Fibroblast of the aortic adventitia (primary cell): ENCODE measurements around the gene HMGN4. TPM values are rescaled to one million over a fixed set of nuclear protein-coding genes. Genes with fewer than 3 reads are reported as not detected.
"Not testable (repeated sequence)": the region's sequence is repeated elsewhere in the genome, so short reads cannot be mapped to it uniquely, and the experiment has no call there.

ENCODE experiments used
- DNase-seq: peaks from one replicate; pipeline ENCODE4 v3.0.0-alpha.2; 2010; ENCODE audit warnings: low read depth
- H3K4me3 ChIP-seq: 2 replicates; pipeline ENCODE4 v1.5.1; 2011; ENCODE audit warnings: low read depth, mild to moderate bottlenecking, control low read depth, low read length, moderate library complexity
- total RNA-seq: library from RNA; depleted of rRNA; stranded (reverse); fragments of >200 nt; gene quantifications from 2 replicates; pipeline ENCODE4 v1.2.3, GENCODE V29; 2012; ENCODE audit warnings: low replicate concordance
- TF ChIP-seq, protein P1 (sequence below): IDR thresholded peaks from 2 replicates; pipeline ENCODE4 v1.5.1; 2011; ENCODE audit warnings: mild to moderate bottlenecking, low read length, control low read depth, inconsistent platforms; ENCODE audit not compliant: insufficient read depth

The HMGN4 gene
- total RNA-seq, 1 donor: 50.3 TPM

DNA sequence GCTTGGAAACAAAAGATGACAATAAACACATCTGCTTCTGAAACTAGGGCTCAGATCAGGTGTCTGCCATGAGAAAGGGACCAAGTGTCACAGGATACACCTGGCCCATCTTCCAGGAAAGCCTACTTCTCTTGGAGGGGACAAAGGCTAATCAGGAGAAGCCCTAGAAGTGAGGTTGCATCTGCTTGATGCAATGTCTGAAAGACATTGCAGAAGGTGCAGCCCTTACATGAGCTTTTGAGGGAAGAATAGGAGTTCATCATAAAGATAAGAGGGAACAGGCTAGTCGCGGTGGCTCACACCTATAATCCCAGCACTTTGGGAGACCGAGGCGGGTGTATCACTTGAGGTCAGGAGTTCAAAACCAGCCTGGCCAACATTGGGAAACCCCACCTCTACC is 40.6 kb upstream of the HMGN4 start:
- no peak for DNase-seq
- H3K4me3 ChIP-seq: no peak overlapping the region
- TF ChIP-seq, protein P1, sequence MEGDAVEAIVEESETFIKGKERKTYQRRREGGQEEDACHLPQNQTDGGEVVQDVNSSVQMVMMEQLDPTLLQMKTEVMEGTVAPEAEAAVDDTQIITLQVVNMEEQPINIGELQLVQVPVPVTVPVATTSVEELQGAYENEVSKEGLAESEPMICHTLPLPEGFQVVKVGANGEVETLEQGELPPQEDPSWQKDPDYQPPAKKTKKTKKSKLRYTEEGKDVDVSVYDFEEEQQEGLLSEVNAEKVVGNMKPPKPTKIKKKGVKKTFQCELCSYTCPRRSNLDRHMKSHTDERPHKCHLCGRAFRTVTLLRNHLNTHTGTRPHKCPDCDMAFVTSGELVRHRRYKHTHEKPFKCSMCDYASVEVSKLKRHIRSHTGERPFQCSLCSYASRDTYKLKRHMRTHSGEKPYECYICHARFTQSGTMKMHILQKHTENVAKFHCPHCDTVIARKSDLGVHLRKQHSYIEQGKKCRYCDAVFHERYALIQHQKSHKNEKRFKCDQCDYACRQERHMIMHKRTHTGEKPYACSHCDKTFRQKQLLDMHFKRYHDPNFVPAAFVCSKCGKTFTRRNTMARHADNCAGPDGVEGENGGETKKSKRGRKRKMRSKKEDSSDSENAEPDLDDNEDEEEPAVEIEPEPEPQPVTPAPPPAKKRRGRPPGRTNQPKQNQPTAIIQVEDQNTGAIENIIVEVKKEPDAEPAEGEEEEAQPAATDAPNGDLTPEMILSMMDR: no peak

DNA sequence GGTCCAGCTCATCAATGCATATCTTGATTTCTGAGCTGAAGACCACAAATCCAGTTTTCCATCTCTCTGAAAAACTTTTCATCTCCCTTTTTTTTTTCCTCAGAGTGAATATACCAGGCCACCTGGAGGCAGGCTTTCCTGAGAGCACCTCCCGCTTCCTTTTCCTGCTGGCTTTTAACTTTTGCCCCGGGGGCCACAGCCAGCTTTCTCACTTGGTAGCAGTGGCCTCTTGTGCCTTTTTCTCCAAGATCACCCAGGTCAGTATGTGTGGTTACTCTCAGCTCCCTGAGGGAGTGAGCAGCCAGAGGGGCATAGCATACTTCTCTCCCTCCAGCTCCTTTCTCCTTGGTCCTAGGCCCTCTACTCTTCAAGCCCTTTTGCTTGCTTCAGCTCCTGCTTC is 38.1 kb upstream of the HMGN4 start, which contains the start of gene BTN1A1:
Gene BTN1A1, plus strand, starts transcription at position 202 of the 400 bp plus-strand sequence. CDS start 984 bp downstream, outside the sequence.
- DNase-seq: no peak
- TF ChIP-seq, protein P1: no peak

DNA sequence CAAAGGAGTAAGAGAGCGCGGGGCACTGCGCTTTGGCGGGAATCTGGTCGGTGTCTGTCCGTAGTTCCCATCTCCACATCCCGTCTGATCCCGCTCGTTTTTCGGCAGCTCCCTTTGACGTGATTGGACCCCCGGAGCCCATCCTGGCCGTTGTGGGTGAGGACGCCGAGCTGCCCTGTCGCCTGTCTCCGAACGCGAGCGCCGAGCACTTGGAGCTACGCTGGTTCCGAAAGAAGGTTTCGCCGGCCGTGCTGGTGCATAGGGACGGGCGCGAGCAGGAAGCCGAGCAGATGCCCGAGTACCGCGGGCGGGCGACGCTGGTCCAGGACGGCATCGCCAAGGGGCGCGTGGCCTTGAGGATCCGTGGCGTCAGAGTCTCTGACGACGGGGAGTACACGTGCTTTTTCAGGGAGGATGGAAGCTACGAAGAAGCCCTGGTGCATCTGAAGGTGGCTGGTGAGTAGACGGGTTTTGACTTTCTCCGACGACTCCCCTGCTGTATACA is 36.6 kb upstream of the HMGN4 start:
- H3K4me3 ChIP-seq: peak overlapping the region; percentile 46
- TF ChIP-seq, protein P1: no peak
- DNase-seq: peak; percentile 11

More for the DNA sequence above, 38.1 kb upstream of the HMGN4 start, which contains the start of gene BTN1A1:
- no peak within 1 kb of the TSS for H3K4me3 ChIP-seq

DNA sequence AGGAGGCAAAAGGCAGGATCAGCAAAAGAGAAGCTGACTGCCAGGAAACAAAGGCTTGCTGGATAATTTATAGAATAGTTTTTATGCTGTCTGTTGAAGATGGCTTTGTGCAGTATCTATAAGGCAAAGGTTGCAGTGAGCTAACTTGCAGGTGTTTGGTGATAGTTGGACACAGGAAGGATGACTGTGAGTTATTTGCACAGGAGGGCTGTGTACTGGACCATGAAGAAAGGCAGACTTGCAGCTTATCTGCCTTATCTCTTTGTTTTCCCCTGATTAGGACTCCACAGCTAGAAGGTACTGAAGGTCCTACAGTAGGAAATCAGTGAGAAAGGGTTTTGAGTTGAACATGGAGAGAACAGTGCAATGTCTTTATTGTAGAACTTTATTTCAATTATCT is 36.0 kb upstream of the HMGN4 start:
- no peak overlapping the region for H3K4me3 ChIP-seq
- DNase-seq: no peak
- TF ChIP-seq, protein P1: no peak

DNA sequence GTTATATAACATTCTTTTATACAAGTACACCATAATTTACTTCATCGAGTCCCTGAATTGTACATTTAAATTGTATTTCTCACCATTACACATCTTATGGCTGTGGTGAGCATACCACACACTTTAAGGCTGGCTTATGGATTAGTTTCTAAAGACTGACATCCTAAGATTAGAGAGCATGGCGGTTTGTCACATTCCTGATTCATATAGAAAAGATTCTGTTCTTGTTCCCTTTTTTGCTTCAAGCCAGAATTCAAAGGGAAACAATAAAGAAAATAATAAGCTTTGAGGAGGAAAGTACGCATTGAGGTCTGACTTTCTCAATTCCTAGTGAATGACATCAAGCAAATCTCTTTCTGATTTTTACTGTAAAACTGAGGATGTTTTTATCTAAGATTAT is 35.5 kb upstream of the HMGN4 start:
- no peak for DNase-seq
- H3K4me3 ChIP-seq: no peak overlapping the region
- TF ChIP-seq, protein P1: no peak

DNA sequence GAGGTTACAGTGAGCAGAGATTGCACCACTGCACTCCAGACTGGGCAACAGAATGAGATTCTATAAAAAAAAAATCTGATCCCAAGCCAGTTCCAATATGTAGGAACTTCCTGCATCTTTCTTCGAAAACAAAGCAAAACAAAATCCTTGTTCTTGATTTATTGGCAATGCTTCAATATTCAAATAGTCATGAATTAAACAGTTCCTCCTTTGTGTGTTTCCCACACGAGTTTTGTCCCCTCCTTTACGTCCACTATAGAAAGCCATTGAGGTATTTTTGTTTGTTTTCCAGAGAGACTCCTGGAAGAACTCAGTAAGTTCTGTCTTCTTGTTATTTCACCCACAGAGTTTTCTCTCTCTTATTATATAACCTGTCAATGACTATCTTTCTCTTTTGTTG is 30.5 kb upstream of the HMGN4 start:
- H3K4me3 ChIP-seq: no peak overlapping the region
- DNase-seq: no peak
- TF ChIP-seq, protein P1: no peak

DNA sequence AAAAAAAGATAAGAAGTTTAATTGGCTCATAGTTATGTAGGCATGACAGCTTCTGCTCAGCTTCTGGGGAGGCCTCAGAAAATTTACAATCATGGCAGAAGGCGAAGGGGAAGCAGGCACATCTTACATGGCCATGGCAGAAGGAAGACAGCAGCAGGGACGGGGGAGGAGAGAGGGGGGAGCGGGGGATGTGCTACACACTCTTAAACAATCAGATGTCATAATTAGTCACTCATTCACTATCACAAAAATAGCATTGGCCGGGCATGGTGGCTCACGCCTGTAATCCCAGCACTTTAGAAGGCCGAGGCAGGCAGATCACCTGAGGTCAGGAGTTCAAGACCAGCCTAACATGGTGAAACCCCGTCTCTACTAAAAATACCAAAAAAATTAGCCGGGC is 27.1 kb upstream of the HMGN4 start:
- DNase-seq, H3K4me3 ChIP-seq: not testable (repeated sequence)
